ENCODE data around the gene LTBP1. TPM values are rescaled to one million over a fixed set of nuclear protein-coding genes. Genes with fewer than 3 reads are reported as not detected.

The LTBP1 gene
- total RNA-seq, 1 donor from 2014 or later = 29.7 TPM

- Histone ChIP-seq H3K27me3 (ENCODE audit: insufficient read depth, low read length) (no peaks in the 10 kb centered on the region), H3K79me2 (ENCODE audit: insufficient read depth, low read length) (no peaks in the 10 kb centered on the region), H3K9ac (ENCODE audit: low read length) (peak overlapping the region; percentile 50), H3K4me1 (ENCODE audit: insufficient read depth, low read length) (peaks cover 28% of the 10 kb centered on the region), H3K36me3 (ENCODE audit: insufficient read depth, low read length) (no peaks in the 10 kb centered on the region), H3K4me2 (ENCODE audit: low read length) (peak overlapping the region; percentile 73), H3K9me3 (ENCODE audit: insufficient read depth, low read depth, low read length) (peaks cover 4% of the 10 kb centered on the region), H2AFZ (ENCODE audit: low read depth, low read length) (no peak overlapping the region), H3K4me3 (ENCODE audit: insufficient read depth, low read depth, low read length) (no peak overlapping the region), H3K27ac (ENCODE audit: low read depth, low read length) (peak overlapping the region; percentile 84), H4K20me1 (ENCODE audit: insufficient read depth, low read length) (no peaks in the 10 kb centered on the region)
- Mint-ChIP-seq H3K9me3 (ENCODE audit: unreplicated experiment) (peaks cover 3% of the 10 kb centered on the region), H3K27ac (ENCODE audit: unreplicated experiment) (peak overlapping the region; percentile 91), H3K36me3 (ENCODE audit: low read depth, unreplicated experiment) (no peaks in the 10 kb centered on the region), H3K27me3 (ENCODE audit: low read depth, unreplicated experiment) (no peaks in the 10 kb centered on the region), H3K4me3 (ENCODE audit: unreplicated experiment) (no peak overlapping the region), H3K4me1 (ENCODE audit: low read depth, unreplicated experiment) (peaks cover 36% of the 10 kb centered on the region)
- TF ChIP-seq EZH2 (IDR thresholded peaks at IDR 0.05; ENCODE audit: insufficient read depth, low read length) = no peak
- FAIRE-seq (peak; percentile 45), DNase-seq (ENCODE audit: low read depth) (no peak)
Measured at GRCh38 chr2:33022395-33022985, 75.7 kb downstream of the LTBP1 start.

- H3K4me3 Mint-ChIP-seq (ENCODE audit: unreplicated experiment) = peak overlapping the region; percentile 5
- TF ChIP-seq EZH2 (IDR thresholded peaks at IDR 0.05; ENCODE audit: insufficient read depth, low read length) = no peak
- TF ChIP-seq CTCF (IDR thresholded peaks at IDR 0.05; ENCODE audit: insufficient read depth, low read depth, low read length) = no peak
- no peaks in the 10 kb centered on the region for H3K36me3 ChIP-seq (ENCODE audit: insufficient read depth, low read length)
- no peaks in the 10 kb centered on the region for H3K79me2 ChIP-seq (ENCODE audit: insufficient read depth, low read length)
- H3K4me3 ChIP-seq (ENCODE audit: insufficient read depth, low read depth, low read length) = no peak overlapping the region
- peaks cover 36% of the 10 kb centered on the region for H3K4me1 Mint-ChIP-seq (ENCODE audit: low read depth, unreplicated experiment)
- FAIRE-seq (peak; percentile 89), DNase-seq (ENCODE audit: low read depth) (peak; percentile 92)
- peaks cover 4% of the 10 kb centered on the region for H3K9me3 ChIP-seq (ENCODE audit: insufficient read depth, low read depth, low read length)
- H3K27me3 ChIP-seq (ENCODE audit: insufficient read depth, low read length) = no peaks in the 10 kb centered on the region
- H3K9ac ChIP-seq (ENCODE audit: low read length) = peak overlapping the region; percentile 50
- H3K27me3 Mint-ChIP-seq (ENCODE audit: low read depth, unreplicated experiment) = no peaks in the 10 kb centered on the region
- no peaks in the 10 kb centered on the region for H3K36me3 Mint-ChIP-seq (ENCODE audit: low read depth, unreplicated experiment)
- H3K4me1 ChIP-seq (ENCODE audit: insufficient read depth, low read length) = peaks cover 28% of the 10 kb centered on the region
- H3K27ac Mint-ChIP-seq (ENCODE audit: unreplicated experiment) = peak overlapping the region; percentile 91
- H3K9me3 Mint-ChIP-seq (ENCODE audit: unreplicated experiment) = peaks cover 3% of the 10 kb centered on the region
- peak overlapping the region; percentile 84 for H3K27ac ChIP-seq (ENCODE audit: low read depth, low read length)
- H4K20me1 ChIP-seq (ENCODE audit: insufficient read depth, low read length) = no peaks in the 10 kb centered on the region
- H3K4me2 ChIP-seq (ENCODE audit: low read length) = peak overlapping the region; percentile 73
- H2AFZ ChIP-seq (ENCODE audit: low read depth, low read length) = no peak overlapping the region
Measured at GRCh38 chr2:33022989-33023727, 76.4 kb downstream of the LTBP1 start.

- H4K20me1 ChIP-seq (ENCODE audit: insufficient read depth, low read length) = no peaks in the 10 kb centered on the region
- H3K79me2 ChIP-seq (ENCODE audit: insufficient read depth, low read length) = no peaks in the 10 kb centered on the region
- peak overlapping the region; percentile 84 for H3K27ac ChIP-seq (ENCODE audit: low read depth, low read length)
- H3K9me3 ChIP-seq (ENCODE audit: insufficient read depth, low read depth, low read length) = peaks cover 4% of the 10 kb centered on the region
- H3K4me1 Mint-ChIP-seq (ENCODE audit: low read depth, unreplicated experiment) = peaks cover 33% of the 10 kb centered on the region
- H3K9ac ChIP-seq (ENCODE audit: low read length) = peak overlapping the region; percentile 4
- no peak overlapping the region for H3K4me3 Mint-ChIP-seq (ENCODE audit: unreplicated experiment)
- H3K27me3 Mint-ChIP-seq (ENCODE audit: low read depth, unreplicated experiment) = no peaks in the 10 kb centered on the region
- no peaks in the 10 kb centered on the region for H3K27me3 ChIP-seq (ENCODE audit: insufficient read depth, low read length)
- TF ChIP-seq EZH2 (IDR thresholded peaks at IDR 0.05; ENCODE audit: insufficient read depth, low read length) (no peak), CTCF (IDR thresholded peaks at IDR 0.05; ENCODE audit: insufficient read depth, low read depth, low read length) (no peak)
- peaks cover 28% of the 10 kb centered on the region for H3K4me1 ChIP-seq (ENCODE audit: insufficient read depth, low read length)
- peak overlapping the region; percentile 73 for H3K4me2 ChIP-seq (ENCODE audit: low read length)
- peak; percentile 52 for DNase-seq (ENCODE audit: low read depth)
- no peak for FAIRE-seq
- H3K36me3 ChIP-seq (ENCODE audit: insufficient read depth, low read length) = no peaks in the 10 kb centered on the region
- no peaks in the 10 kb centered on the region for H3K36me3 Mint-ChIP-seq (ENCODE audit: low read depth, unreplicated experiment)
- no peak overlapping the region for H3K4me3 ChIP-seq (ENCODE audit: insufficient read depth, low read depth, low read length)
- no peak overlapping the region for H2AFZ ChIP-seq (ENCODE audit: low read depth, low read length)
- H3K27ac Mint-ChIP-seq (ENCODE audit: unreplicated experiment) = peak overlapping the region; percentile 91
- H3K9me3 Mint-ChIP-seq (ENCODE audit: unreplicated experiment) = peaks cover 3% of the 10 kb centered on the region
Measured at GRCh38 chr2:33023728-33024500, 77.2 kb downstream of the LTBP1 start.

Measured in astrocyte (in vitro differentiated cells and primary cell).